ENCODE data around the gene SGCE.

SGCE gene

DNA sequence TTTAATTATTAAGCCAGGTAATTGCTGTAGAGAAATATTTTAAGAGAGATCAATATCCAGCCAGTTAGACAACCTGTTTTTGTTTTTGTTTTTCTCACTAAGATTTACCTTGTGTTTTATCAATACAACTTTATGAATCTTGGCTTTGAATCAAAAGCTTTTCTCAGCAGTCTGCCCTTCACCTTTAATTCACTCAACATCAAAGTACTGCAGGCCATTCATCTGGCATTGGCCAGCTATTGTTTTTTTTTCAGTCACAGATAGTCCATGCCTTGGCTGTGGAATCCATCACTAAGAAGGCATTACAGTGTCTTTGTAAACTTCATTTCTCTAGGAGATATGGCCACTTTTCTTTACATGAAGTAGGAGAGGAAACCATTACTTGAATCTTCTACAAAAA is 20.2 kb downstream of the SGCE start:
- DNase-seq, result no peak
- intact Hi-C loops (cut with DNase I), result no loop called here

DNA sequence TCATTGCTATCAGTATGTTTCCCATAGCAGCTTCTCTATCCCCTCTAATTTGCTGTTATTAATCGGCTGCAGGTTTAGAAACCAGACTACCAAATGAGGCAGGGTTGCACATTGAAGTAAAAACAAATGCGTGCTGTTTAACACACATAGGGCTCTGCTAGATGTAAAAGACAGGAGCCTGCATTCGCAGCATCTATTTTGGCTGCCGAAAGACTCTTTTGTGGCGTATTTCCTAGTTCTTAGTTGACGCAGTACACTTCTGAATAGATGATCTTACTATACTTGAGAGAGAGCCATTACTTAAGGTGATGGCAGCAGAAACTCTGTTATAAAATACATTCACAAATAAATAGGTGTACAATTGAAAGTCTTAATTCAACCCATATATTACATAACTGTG is 21.4 kb downstream of the SGCE start:
- DNase-seq, result no peak
- intact Hi-C loops (cut with DNase I), result no loop called here

DNA sequence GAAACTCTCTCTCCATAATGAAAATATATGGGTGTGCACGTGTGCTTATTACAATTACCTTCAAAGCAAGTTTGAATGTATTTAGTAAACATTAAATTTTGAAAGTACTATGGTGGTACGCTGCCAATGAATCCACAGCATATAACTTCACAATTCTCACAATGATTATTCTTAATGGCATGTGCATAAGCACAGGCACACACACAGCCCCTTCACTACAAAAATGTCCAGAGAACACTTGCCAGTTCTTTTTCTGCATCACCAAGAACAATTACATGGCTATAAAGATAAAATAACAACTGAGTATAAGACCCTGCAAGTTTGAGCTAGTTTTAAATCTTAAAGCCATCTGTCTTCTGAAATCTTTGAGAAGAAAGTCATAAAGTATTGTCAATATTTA is 22.2 kb downstream of the SGCE start:
- intact Hi-C loops (cut with DNase I), result no loop called here
- DNase-seq, result no peak

- DNase-seq, result no peak
- intact Hi-C loops (cut with DNase I), result no loop called here
Observed at GRCh38 chr7:94633014-94633341, 23.0 kb downstream of the SGCE start.

GRCh38 chr7:94632338-94633013 is 23.5 kb downstream of the SGCE start:
- intact Hi-C loops (cut with DNase I), result no loop called here

GRCh38 chr7:94630855-94631254 is 25.1 kb downstream of the SGCE start:
- no peak for DNase-seq
- intact Hi-C loops (cut with DNase I), result no loop called here

More at GRCh38 chr7:94632338-94633013, 23.5 kb downstream of the SGCE start:
- peak in 1 of 42 donors; percentile 3 for DNase-seq

DNA sequence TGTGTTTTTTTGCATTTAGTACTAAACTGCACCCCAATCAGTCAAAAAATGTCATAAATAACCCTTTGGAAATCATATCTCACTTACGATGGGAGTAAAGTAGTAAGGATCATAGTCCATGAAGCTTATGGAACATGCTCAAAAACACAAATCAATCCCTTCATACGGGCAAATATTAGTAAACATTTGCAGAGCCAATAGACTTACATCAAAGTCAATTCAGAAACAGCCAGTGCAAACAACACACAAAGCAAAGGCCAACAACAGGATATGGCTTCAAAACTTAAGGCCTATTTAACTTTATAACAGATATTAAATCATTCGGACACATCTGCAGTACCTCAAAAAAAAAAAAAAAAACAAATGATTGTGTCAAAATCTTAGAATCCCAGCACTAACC is 32.1 kb downstream of the SGCE start:
- no peak for DNase-seq
- intact Hi-C loops (cut with DNase I), result no loop called here

DNA sequence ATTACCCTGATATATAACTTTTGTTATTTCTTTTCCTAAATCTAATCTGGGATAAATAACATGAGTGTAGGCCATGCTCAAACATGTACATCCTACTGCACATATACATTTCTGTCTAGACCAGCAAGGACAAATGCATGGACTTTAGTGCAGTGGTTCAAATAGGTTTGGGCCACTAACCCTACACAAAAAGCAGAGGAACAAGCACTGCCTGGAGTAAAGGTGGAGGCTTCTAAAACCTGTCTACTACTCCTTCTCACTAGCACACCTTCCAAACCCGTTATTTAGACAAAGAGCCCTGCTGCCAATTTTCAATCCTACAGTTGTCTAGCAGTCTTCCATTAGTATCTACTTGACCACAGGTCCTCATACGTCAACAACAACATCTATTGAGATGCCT is 34.8 kb downstream of the SGCE start:
- intact Hi-C loops (cut with DNase I), result no loop called here
- DNase-seq, result no peak

DNA sequence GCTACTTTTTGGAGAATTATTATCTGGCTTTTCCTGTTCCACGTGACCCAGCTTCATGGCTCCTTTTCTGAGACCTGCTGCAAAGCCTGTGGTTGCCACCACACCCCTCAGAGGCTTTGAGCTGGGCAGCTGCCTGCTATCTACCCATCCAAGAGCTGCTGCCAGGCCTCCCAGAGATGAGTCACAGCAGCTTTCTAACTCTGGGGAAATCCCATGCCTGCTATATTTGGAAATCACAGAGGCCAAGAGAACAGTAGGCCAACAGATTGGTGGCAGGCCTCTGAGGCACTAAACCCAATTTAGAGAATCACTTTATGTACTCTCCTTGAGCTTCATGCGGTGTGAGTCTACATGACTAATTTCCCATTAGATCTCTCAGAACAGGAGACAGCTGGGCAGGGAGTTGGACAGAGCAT is 35.2 kb downstream of the SGCE start:
- intact Hi-C loops (cut with DNase I), result no loop called here
- DNase-seq, result peak in 36 of 42 donors; percentile 2 to 85 (median 33)

GRCh38 chr7:94618126-94618525 is 37.8 kb downstream of the SGCE start:
- no peak for DNase-seq
- intact Hi-C loops (cut with DNase I), result no loop called here

DNA sequence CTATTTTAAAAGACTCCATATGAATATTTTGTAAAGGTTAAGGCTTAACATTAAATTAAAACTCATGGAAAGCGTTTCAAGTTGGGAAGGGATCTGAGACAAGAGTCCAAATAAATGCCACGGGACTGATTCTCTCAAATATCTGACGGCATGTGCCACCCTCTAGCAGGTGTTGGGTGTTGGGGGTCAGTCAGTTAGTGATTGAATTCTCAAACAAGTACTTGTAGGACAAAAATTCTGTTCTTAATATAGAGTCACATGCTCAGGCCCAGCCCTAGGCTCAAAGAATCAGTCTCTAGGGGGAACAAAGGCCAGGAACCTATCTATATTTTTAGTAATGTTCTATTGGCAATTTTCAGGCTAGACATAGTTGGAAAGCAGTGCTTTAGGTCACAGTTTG is 39.1 kb downstream of the SGCE start:
- intact Hi-C loops (cut with DNase I), result no loop called here
- no peak for DNase-seq

- DNase-seq, result no peak
- intact Hi-C loops (cut with DNase I), result no loop called here
Observed at GRCh38 chr7:94615666-94616065, 40.3 kb downstream of the SGCE start.

- no peak for DNase-seq
- intact Hi-C loops (cut with DNase I), result no loop called here
Observed at GRCh38 chr7:94612661-94613060, 43.3 kb downstream of the SGCE start.

DNA sequence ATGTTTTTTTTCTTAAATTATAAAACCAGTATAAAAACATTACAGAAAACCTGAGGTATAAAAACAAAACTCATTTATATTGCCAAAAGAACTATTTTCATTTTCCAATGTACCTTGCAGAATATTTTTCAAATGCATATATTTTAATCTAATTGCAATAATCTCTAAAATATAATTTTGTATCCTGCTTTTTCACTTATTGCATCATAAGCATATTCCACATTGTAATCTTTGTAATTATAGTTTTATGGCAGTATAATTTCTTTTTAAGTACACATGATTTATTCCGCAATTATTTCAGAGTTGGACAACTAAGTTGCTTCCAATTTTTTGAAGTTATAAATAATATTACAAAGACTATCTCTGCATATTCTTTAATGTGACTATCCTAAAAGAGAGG is 43.7 kb downstream of the SGCE start:
- DNase-seq, result no peak
- intact Hi-C loops (cut with DNase I), result no loop called here

DNA sequence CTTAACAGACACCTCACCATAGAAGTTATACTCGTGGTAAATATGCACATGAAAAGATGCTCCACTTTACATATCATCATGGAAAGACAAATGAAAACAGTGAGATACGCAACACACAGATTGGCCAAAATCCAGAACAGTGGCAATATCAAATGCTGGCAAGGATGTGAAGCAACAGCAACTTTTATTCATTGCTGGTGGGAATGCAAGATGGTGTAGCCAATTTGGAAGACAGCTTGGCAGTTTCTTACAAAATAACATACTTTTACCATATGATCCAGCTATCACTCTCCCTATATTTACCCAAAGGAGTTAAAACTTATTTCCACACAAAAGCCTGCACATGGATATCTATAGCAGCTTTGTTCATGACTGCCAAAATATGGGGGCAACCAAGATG is 46.4 kb downstream of the SGCE start:
- no peak for DNase-seq
- intact Hi-C loops (cut with DNase I), result no loop called here

DNA sequence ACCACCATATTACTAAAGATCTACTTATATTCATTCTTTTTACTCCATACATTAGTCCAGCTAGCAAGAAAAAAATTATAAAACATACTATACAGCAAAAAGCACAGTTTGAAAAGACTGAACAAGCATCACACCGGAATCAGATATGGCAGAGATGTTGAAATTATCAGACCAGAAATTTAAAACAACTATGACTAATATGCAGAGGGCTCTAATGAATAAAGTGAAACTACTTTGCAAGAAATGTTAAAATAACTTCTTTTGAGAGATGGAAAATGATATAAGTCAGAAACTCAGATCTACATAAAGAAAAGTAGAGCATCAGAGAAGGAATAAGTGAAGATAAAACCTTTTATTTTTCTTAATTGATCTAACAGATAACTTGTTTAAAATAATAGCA is 50.9 kb downstream of the SGCE start:
- intact Hi-C loops (cut with DNase I), result no loop called here
- DNase-seq, result no peak

DNA sequence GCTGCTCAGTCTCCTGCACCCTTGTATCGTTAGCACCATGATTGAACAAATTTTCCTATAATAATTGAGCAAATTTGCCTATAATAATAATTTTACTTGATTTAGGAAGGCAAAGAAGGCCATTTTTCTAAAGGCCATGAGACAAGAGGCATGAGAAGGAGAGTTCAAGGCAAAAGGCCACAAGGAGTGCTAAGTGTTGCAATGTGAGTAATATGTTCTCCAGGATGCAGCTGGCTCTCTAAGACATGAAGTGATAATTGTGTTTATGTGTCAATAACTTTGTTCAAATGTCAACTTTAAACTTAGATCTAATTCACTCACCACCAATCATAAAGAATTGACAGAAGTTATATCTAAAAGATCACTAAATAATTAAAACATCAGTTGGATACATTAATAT is 53.8 kb downstream of the SGCE start:
- intact Hi-C loops (cut with DNase I), result no loop called here
- DNase-seq, result no peak

- intact Hi-C loops (cut with DNase I), result no loop called here
Observed at GRCh38 chr7:94600267-94600666, 55.7 kb downstream of the SGCE start.

DNA sequence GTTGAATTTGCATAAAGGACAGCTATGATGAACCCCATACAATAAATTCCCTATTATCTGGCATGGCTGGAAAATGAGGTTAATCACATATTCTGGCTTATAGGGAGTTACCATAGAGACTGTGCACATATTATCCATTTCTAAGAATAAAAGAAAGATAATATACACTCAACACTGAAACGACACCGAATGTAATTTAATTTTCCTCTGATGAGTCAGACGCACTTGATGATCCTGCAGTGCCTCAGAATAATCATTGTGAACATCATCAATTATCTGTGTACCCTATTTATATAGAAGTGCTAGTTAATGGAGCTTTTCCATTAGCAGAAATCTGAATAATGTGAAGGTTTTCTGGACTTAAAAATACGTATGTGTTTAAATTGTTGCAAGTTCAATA is 60.2 kb downstream of the SGCE start:
- intact Hi-C loops (cut with DNase I), result no loop called here
- DNase-seq, result peak in 1 of 42 donors; percentile 9

More at GRCh38 chr7:94600267-94600666, 55.7 kb downstream of the SGCE start:
- DNase-seq, result no peak

- intact Hi-C loops (cut with DNase I), result no loop called here
- DNase-seq, result no peak
Observed at GRCh38 chr7:94594882-94595281, 61.1 kb downstream of the SGCE start.

DNA sequence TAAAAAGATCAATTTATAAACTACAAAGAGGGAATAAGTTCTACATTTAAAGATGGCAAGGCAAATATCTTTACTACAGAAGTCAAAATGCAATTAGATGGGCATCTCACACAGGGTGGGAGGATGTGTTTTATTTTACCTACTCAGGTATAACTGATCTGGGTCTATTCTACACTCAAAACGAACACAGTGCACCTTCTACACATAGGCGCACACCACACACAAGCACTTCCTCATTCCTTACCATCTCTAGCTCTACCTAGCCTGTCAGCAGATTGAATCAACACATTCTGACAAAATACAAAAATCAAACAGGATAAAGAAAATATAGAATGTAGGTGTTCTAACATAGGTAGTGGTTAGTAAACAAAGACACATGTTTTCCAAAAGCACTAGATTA is 64.8 kb downstream of the SGCE start:
- intact Hi-C loops (cut with DNase I), result no loop called here
- DNase-seq, result no peak
